Astrocyte (in vitro differentiated cells and primary cell): ENCODE data around the gene RBM20.

ENCODE experiments used
- CTCF ChIP-seq: IDR thresholded peaks from 2 replicates; pipeline ENCODE4 v1.5.1; 2011; ENCODE audit warnings: low read depth, mild to moderate bottlenecking, inconsistent platforms, low read length, moderate library complexity; ENCODE audit not compliant: insufficient read depth
- EZH2 ChIP-seq: IDR thresholded peaks from 2 replicates; pipeline ENCODE4 v1.6.1; 2012; ENCODE audit warnings: mild to moderate bottlenecking, low read length, inconsistent platforms; ENCODE audit not compliant: insufficient read depth

- no peak for TF ChIP-seq CTCF
- TF ChIP-seq EZH2 = no peak
These were observed 206.0 kb downstream of the RBM20 start for GRCh38 chr10:110850099-110850498.
